DLD1 (cell line): ENCODE results near the gene TMEM179B.

Experiments
- in situ Hi-C: cut with HindIII; loops from 2 replicates; pipeline ENCODE4 v1.10.0; 2017; ENCODE audit warnings: low sequenced_read_pairs

TMEM179B gene

DNA sequence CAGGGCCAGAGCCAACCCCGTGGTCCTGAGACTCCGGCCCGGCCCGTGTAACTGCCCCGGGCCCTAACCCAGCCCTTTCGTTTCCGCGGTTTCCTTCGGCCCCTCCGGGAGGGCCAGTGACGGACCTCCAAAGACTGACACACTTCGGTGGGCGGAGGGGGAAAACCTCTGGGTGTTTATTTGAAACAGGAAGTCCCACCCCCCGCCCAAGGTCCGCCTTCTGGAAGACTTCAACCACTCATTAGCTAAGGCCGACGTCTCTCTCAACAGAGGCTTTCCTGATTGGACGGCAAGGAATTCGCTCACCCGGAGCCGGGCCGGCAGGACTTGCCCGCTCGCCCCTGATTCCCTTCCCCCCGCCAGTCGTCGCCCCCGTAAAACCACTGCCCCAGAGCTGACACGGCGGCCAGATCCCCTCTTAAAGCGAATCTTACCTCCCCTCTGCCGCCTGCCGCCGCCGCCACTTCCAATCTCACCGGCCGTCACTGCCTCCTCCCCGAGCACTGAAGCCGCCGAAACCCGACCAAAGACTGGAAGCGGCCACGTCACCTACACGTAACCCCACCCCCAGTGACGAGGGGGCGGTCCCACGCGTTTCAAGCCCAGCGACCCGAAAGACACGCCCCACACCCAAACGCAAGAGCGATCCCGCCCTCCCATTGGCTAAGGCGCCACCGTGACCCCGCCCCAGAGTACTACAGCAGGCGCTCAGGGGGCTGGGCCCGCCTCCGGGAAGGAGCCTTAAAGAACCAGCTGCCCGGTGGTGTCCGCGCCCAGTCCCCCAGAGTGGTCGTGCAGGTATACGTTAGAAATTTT, 44.5 kb downstream of the TMEM179B start, which contains the start of gene STX5:
STX5 (minus strand) TSS at position 532 of the 816 bp plus-strand sequence. CDS start 808 bp downstream, outside the sequence.
- in situ Hi-C loops: no loop called here

DNA sequence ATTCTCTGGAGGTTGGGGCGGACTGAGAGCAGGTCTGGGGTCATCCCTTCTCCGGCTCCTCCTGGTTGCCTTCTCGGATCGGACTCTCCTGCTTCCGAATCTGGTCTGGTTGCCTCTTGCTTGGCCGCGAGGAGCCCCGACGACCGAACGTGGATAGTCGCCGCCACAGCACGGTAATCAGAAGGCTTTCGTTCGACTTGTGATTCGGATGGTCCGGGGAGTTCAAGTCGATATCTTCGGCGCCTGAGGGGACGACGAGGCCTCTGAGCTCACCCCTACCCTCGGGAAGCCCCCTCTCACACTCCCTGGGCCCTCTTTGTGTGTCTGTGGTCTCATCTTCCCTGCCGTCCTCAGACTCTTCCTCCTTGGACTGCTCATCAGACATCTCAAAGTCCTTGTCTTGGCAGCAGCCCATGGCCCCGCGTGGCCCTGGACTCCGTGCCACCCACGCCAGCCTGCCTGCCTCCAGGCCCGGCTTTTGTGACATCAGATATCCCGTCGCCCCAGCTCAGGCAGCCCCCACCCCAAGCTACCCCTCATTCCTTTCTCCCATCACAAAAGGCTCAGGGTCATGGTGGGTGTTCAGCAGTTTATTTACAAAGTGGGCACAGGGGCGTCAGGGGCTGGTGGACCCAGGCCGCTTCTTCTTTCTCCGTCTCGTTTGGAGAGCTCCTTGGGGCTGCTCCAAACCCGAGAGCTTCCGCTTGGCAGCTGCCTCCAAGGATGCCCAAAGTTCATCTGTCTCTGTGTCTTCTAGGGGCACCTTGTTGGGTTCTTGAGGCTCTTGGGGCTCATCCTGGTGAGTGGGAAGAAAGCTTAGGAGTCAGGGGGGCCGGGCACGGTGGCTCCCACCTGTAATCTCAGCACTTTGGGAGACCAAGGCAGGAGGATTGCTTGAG, 45.4 kb downstream of the TMEM179B start, which contains the start of gene TEX54:
TEX54 (minus strand) TSS at position 506 of the 899 bp plus-strand sequence.
- in situ Hi-C loops: no loop called here

DNA sequence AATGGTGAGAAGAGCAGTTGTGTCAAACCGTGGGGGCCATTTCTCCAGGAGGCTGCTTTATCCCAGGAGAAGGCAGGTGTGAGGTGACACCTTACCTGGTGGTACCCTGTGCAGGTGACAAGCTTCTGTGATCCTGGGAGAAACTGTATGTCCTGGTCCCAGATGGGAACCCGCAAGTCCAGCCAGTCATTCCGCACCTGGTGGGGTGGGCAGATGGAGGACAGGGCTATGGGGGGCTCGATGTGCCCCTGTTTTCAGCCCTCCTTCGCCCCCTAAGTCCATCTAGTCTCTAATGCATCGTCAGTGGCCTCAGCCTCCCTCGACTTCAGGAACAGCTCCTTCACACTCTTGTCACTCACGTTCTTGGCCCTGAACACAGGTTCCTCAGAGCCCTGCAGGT, 48.1 kb downstream of the TMEM179B start:
- in situ Hi-C loops: no loop called here

DNA sequence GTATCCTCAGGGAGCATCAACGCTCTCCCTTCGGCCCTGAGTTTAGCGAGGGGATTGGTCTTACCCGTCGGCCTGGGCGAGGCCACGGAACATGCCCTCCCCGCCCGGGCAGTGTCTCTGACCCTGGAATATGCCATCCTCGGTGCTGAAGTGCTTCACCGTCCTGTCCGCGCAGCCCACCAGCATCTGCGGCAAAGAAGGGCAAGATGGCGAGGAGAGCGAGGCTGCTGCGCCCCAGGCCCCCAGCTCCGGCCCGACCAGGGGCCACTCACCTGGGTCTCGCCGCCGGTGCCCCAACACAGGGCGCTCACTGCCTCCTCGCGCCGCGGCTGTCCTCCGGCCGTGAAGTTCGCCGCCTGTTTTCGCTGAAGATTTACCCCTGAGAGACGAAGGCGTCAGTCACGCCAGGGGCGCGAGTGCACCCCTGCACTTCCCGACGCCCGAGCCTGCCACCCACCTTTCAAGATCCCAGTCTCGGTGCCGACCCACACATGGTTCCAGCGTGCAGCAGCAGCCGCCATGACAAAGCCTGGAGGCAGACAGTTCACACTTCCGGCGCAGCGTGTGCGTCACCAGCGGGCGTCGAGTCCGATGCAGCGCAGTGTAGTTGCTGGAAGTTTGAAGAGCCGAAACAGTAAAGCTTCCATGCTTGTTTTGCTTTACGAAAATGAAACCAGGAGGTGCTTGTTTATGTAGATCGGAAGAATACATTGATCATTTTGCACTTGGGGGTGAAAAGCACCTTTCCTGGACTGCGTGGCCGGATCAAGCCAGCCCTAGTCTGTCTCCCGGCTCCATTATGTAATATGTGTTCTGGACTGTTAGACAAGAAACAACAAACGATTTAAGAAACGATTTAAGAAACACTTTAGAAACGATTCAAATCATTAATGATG, 52.1 kb downstream of the TMEM179B start, which contains the start of gene WDR74:
WDR74 (minus strand) TSS at position 541 of the 896 bp plus-strand sequence; CDS start at position 521, 20 bp downstream.
- in situ Hi-C loops: no loop called here
